Body of pancreas (tissue), 4 donors: Measurements from ENCODE around the gene CAMK2D.

ENCODE experiments used
- POLR2A ChIP-seq, 3 donors: fragments of 450-650 bp; IDR thresholded peaks; one replicate each; pipeline ENCODE4 v1.6.1; 2016; ENCODE audit warnings: antibody characterized with exemption in 3 of 3, mild to moderate bottlenecking in 2 of 3
- TF ChIP-seq, protein P1 (sequence below), 7 experiments: fragments of 450-650 bp in 4 of 7; fragments of 200-600 bp in 3 of 7; sonication (generic) in 3 of 7; IDR thresholded peaks; one replicate each; pipeline ENCODE4 v1.5.1; 2016 to 2019; ENCODE audit warnings: antibody characterized with exemption in 7 of 7

DNA sequence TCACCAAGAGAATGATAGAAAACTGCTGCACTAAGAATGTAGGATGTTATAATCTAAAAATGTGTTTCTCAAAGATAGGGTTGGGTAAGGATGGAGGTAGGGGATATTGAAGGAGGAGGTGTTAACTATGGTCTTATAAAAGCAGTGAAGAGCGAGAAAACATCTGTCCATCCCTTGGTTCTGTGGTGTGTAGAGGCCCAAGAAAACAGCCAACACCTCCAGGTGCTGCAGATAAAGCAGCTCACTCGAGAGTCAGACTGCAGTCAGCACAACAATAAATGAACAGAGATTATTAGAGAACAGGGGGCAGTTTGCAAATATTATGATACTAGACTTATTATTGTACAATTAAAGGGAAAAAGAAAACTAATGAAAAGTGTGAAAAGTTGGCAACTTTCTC lies 141.5 kb downstream of the CAMK2D start:
- TF ChIP-seq, protein P1, sequence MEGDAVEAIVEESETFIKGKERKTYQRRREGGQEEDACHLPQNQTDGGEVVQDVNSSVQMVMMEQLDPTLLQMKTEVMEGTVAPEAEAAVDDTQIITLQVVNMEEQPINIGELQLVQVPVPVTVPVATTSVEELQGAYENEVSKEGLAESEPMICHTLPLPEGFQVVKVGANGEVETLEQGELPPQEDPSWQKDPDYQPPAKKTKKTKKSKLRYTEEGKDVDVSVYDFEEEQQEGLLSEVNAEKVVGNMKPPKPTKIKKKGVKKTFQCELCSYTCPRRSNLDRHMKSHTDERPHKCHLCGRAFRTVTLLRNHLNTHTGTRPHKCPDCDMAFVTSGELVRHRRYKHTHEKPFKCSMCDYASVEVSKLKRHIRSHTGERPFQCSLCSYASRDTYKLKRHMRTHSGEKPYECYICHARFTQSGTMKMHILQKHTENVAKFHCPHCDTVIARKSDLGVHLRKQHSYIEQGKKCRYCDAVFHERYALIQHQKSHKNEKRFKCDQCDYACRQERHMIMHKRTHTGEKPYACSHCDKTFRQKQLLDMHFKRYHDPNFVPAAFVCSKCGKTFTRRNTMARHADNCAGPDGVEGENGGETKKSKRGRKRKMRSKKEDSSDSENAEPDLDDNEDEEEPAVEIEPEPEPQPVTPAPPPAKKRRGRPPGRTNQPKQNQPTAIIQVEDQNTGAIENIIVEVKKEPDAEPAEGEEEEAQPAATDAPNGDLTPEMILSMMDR (IDR thresholded peaks at IDR 0.05), result no peak
- TF ChIP-seq POLR2A (IDR thresholded peaks at IDR 0.05), result no peak
